ENCODE results near the gene CCL27. TPM values are rescaled to one million over a fixed set of nuclear protein-coding genes. Genes with fewer than 3 reads are reported as not detected.

CCL27 gene
- not detected for polyA plus RNA-seq (2012; ENCODE audit: insufficient read depth, insufficient read length, low read depth)

- DNase-seq = no peak
- TF ChIP-seq, protein P1, sequence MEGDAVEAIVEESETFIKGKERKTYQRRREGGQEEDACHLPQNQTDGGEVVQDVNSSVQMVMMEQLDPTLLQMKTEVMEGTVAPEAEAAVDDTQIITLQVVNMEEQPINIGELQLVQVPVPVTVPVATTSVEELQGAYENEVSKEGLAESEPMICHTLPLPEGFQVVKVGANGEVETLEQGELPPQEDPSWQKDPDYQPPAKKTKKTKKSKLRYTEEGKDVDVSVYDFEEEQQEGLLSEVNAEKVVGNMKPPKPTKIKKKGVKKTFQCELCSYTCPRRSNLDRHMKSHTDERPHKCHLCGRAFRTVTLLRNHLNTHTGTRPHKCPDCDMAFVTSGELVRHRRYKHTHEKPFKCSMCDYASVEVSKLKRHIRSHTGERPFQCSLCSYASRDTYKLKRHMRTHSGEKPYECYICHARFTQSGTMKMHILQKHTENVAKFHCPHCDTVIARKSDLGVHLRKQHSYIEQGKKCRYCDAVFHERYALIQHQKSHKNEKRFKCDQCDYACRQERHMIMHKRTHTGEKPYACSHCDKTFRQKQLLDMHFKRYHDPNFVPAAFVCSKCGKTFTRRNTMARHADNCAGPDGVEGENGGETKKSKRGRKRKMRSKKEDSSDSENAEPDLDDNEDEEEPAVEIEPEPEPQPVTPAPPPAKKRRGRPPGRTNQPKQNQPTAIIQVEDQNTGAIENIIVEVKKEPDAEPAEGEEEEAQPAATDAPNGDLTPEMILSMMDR (IDR thresholded peaks at IDR 0.05; ENCODE audit: low read depth, low read length) = no peak
Observed at GRCh38 chr9:34662526-34663302, at the start of gene CCL27. Gene CCL27, minus strand, starts transcription at chr9:34662657. Its CDS starts 24 bp downstream, at chr9:34662633.

GRCh38 chr9:34712140-34712539 is 49.7 kb upstream of the CCL27 start:
- H3K36me3 ChIP-seq = no peaks in the 10 kb centered on the region
- no peak overlapping the region for H3K4me3 ChIP-seq (ENCODE audit: low read depth, low read length)
- TF ChIP-seq, protein P1 (IDR thresholded peaks at IDR 0.05; ENCODE audit: low read depth, low read length) = no peak
- no peak for DNase-seq
- H3K27me3 ChIP-seq = peaks cover 20% of the 10 kb centered on the region
- no peaks in the 10 kb centered on the region for H3K9me3 ChIP-seq
- H3K4me1 ChIP-seq = no peaks in the 10 kb centered on the region

More at GRCh38 chr9:34662526-34663302, at the start of gene CCL27:
- Histone ChIP-seq H3K4me1 (no peaks in the 10 kb centered on the region; the same call in 1 of the 2 replicates), H3K4me3 (ENCODE audit: low read depth, low read length) (no peak within 1 kb of the TSS), H3K9me3 (no peaks in the 10 kb centered on the region), H3K36me3 (peaks cover 7% of the 10 kb centered on the region; the same call in 1 of the 2 replicates), H3K27me3 (no peaks in the 10 kb centered on the region)

DNA sequence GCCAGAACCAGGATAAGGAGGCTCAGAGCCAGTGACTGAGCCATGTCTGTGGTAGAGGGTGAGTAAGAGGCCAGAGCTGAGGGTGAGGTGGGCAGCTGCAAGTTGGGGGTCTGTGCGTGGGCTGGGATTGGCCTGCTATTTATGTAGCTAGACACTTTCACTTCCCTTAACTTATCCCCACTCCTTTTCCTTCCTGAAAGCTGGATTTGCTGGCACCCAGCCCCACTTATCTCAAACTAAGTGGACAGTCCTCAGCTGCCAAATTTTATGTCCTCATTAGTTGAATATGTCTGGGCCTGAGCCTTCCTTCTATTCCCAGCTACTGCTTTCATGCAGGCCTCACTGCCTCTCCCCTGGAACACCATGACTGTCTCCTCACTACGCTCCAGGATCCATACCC is 47.6 kb upstream of the CCL27 start, which contains the start of gene CCL21:
TSS of gene CCL21 (minus strand) at position 114 of the 400 bp plus-strand sequence. CDS start at position 44, 70 bp downstream.
- Histone ChIP-seq H3K27me3 (peaks cover 15% of the 10 kb centered on the region), H3K4me3 (ENCODE audit: low read depth, low read length) (no peak within 1 kb of the TSS), H3K36me3 (no peaks in the 10 kb centered on the region), H3K9me3 (no peaks in the 10 kb centered on the region), H3K4me1 (no peaks in the 10 kb centered on the region)
- DNase-seq = no peak
- TF ChIP-seq, protein P1 (IDR thresholded peaks at IDR 0.05; ENCODE audit: low read depth, low read length) = no peak

GRCh38 chr9:34709196-34709978 is 46.9 kb upstream of the CCL27 start:
- H3K36me3 ChIP-seq = no peaks in the 10 kb centered on the region
- no peaks in the 10 kb centered on the region for H3K4me1 ChIP-seq
- no peak for DNase-seq
- H3K4me3 ChIP-seq (ENCODE audit: low read depth, low read length) = no peak overlapping the region
- TF ChIP-seq, protein P1 (IDR thresholded peaks at IDR 0.05; ENCODE audit: low read depth, low read length) = no peak
- peaks cover 15% of the 10 kb centered on the region for H3K27me3 ChIP-seq
- no peaks in the 10 kb centered on the region for H3K9me3 ChIP-seq

DNA sequence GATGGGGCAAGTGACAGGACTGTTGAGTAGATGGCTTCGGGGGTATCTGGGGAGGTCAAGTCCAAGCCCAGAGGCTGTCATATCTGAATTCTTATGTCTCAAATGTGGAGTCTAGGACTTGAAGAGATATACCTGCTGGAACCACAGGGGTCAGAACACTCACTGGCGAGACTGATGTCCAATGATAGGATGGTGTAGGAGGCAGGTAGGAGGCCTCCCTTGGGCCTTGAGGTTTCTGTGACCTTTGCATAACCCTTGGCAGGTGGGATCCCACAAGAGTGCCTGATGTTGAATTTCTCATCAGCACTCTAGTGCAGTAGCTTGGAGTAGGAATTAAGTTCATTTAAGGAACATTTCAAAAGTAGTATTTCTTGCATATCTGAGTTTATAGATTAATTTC is 44.7 kb upstream of the CCL27 start:
- no peaks in the 10 kb centered on the region for H3K36me3 ChIP-seq
- H3K4me1 ChIP-seq = no peaks in the 10 kb centered on the region
- H3K9me3 ChIP-seq = no peaks in the 10 kb centered on the region
- TF ChIP-seq, protein P1 (IDR thresholded peaks at IDR 0.05; ENCODE audit: low read depth, low read length) = no peak
- H3K4me3 ChIP-seq (ENCODE audit: low read depth, low read length) = no peak overlapping the region
- no peak for DNase-seq
- H3K27me3 ChIP-seq = no peaks in the 10 kb centered on the region

All from BE2C (cell line).